Right kidney (tissue), 1 donor: ENCODE measurements around the gene PHACTR3.

Experiments
- DNase-seq: peaks from one replicate; pipeline ENCODE4 v3.0.0-alpha.2; 2016

Gene PHACTR3

GRCh38 chr20:59620860-59621505, 16.6 kb downstream of the PHACTR3 start:
- no peak for DNase-seq

- DNase-seq, result no peak
Observed at GRCh38 chr20:59622496-59622895, 18.2 kb downstream of the PHACTR3 start.

GRCh38 chr20:59623133-59623532, 18.8 kb downstream of the PHACTR3 start:
- DNase-seq, result no peak

GRCh38 chr20:59623583-59623982, 19.2 kb downstream of the PHACTR3 start:
- DNase-seq, result no peak

GRCh38 chr20:59624401-59624800, 20.1 kb downstream of the PHACTR3 start:
- no peak for DNase-seq

GRCh38 chr20:59625214-59625922, 21.0 kb downstream of the PHACTR3 start:
- DNase-seq, result no peak

- no peak for DNase-seq
Observed at GRCh38 chr20:59627298-59627697, 23.0 kb downstream of the PHACTR3 start.

GRCh38 chr20:59628171-59628570, 23.8 kb downstream of the PHACTR3 start:
- DNase-seq, result no peak

GRCh38 chr20:59629141-59630045, 25.1 kb downstream of the PHACTR3 start:
- DNase-seq, result no peak

GRCh38 chr20:59630526-59630925, 26.2 kb downstream of the PHACTR3 start:
- no peak for DNase-seq

- no peak for DNase-seq
Observed at GRCh38 chr20:59631751-59632540, 27.6 kb downstream of the PHACTR3 start.

- no peak for DNase-seq
Observed at GRCh38 chr20:59632541-59633113, 28.3 kb downstream of the PHACTR3 start.

GRCh38 chr20:59633656-59634251, 29.4 kb downstream of the PHACTR3 start:
- DNase-seq, result no peak

- DNase-seq, result no peak
Observed at GRCh38 chr20:59634435-59635005, 30.2 kb downstream of the PHACTR3 start.

GRCh38 chr20:59636766-59637370, 32.5 kb downstream of the PHACTR3 start:
- DNase-seq, result no peak

- DNase-seq, result no peak
Observed at GRCh38 chr20:59640267-59640666, 35.9 kb downstream of the PHACTR3 start.

GRCh38 chr20:59643615-59644061, 39.3 kb downstream of the PHACTR3 start:
- no peak for DNase-seq

GRCh38 chr20:59644371-59644939, 40.1 kb downstream of the PHACTR3 start:
- DNase-seq, result no peak

- no peak for DNase-seq
Observed at GRCh38 chr20:59645271-59645670, 40.9 kb downstream of the PHACTR3 start.

- no peak for DNase-seq
Observed at GRCh38 chr20:59645761-59646171, 41.4 kb downstream of the PHACTR3 start.
